HepG2 (cell line): Measurements from ENCODE around the gene IFITM10. TPM values are rescaled to one million over a fixed set of nuclear protein-coding genes. Genes with fewer than 3 reads are reported as not detected.
A peak's percentile ranks its signal among the peaks of the same experiment; 100 is the strongest.

ENCODE experiments used
- HDAC1 ChIP-seq: sonication (generic); formaldehyde crosslinking; IDR thresholded peaks from 2 replicates; pipeline ENCODE4 v1.5.1; 2020; ENCODE audit warnings: mild to moderate bottlenecking, missing genetic modification reagents
- MLXIP ChIP-seq: sonication (generic); formaldehyde crosslinking; IDR thresholded peaks from 2 replicates; pipeline ENCODE4 v1.9.0; 2021; ENCODE audit warnings: missing genetic modification reagents, borderline replicate concordance
- SALL1 ChIP-seq: sonication (generic); formaldehyde crosslinking; IDR thresholded peaks from 2 replicates; pipeline ENCODE4 v1.8.0; 2022; ENCODE audit warnings: mild to moderate bottlenecking, missing genetic modification reagents
- SOX5 ChIP-seq: IDR thresholded peaks from 2 replicates; pipeline ENCODE4 v1.6.1; 2016; ENCODE audit warnings: borderline replicate concordance
- ZNF263 ChIP-seq: sonication (generic); formaldehyde crosslinking; IDR thresholded peaks from 2 replicates; pipeline ENCODE4 v1.4.0; 2020; ENCODE audit warnings: missing genetic modification reagents
- ZNF503 ChIP-seq: sonication (generic); formaldehyde crosslinking; IDR thresholded peaks from 2 replicates; pipeline ENCODE4 v1.4.0; 2020; ENCODE audit warnings: missing genetic modification reagents
- ZNF687 ChIP-seq: sonication (generic); formaldehyde crosslinking; IDR thresholded peaks from 2 replicates; pipeline ENCODE4 v1.5.1; 2020; ENCODE audit warnings: mild to moderate bottlenecking, missing genetic modification reagents, moderate library complexity
- polyA plus RNA-seq, 8 experiments: library from polyadenylated mRNA; depleted of rRNA in 3 of 8; stranded (reverse) in 7 of 8; unstranded in 1 of 8; fragments of >200 nt; fragmentation: Illumina TruSeq in 4 of 8; extraction: Trizol in 4 of 8; gene quantifications; 2 replicates each; pipeline versions ENCODE4 v1.2.1 to v1.2.3, GENCODE V29; 2011 to 2016; ENCODE audit warnings: low read depth in 4 of 8, missing spikeins in 1 of 8, mixed read lengths in 1 of 8; ENCODE audit not compliant: insufficient read depth in 1 of 8
- total RNA-seq, 5 experiments: library from RNA; depleted of rRNA; stranded (reverse); fragments of >200 nt; fragmentation: Illumina TruSeq; extraction: Trizol; gene quantifications; 2 replicates each; pipeline ENCODE4 v1.2.3, GENCODE V29; 2016; ENCODE audit warnings: low read depth in 1 of 5

Gene IFITM10
- total and polyA plus RNA-seq, 2 of the 13 experiments (the other 11 are each of a cell fraction or from before 2014, with no cell fraction given), result 0.09 to 0.13 TPM

DNA sequence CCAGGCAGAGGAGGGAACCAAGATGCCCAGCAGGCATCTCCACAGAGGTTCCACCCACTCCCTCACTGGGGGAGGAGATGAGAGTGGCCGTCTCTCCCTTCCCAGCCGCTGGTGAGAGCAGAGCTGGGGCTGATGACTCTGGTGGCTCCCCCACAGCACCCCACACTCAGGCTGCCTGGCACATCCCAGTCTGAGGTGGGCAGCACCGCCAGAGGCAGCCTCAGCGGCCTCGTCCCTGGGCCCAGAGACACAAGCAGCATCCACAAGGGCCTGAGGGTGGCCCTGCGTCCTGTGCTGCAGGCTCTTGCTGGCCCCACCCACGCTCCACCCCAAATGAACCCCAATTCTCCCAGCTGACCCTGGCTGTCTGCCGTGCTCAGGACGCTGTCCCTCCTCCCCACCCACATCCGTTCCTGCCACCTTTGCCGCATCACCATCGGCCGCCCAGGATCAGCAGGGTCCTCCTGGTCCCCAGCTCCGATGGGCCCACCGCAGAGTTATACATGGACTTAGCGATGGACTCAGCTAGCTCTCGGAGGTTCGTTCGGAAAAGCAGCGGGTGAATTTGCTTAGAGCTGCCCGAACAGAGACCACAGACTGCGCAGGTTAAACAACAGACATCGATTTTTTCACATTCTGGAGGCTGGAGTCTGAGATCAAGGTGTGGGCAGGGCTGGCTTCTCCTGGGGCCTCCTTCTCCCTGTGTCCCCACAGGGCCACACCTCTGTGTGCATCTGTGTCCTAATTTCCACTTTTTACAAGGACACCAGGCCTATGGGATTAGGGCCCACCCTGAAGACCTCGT is 33.5 kb upstream of the IFITM10 start (continued):
- TF ChIP-seq SOX5 (CRISPR knock-in tag) (0 out of 2 replicates have a peak, but pooled peaks have one; percentile 14), HDAC1 (CRISPR knock-in tag) (peak; percentile 58), ZNF263 (CRISPR knock-in tag) (peak; percentile 78), SALL1 (CRISPR knock-in tag) (peak; percentile 39; the same call in 1 of the 2 replicates), ZNF687 (CRISPR knock-in tag) (peak; percentile 24; the same call in 1 of the 2 replicates), MLXIP (CRISPR knock-in tag) (no peak), ZNF503 (CRISPR knock-in tag) (no peak)
